Panc1 (cell line): ENCODE data around the gene DYNC1H1.

Experiments used
- CTCF ChIP-seq: fragments of 450-650 bp; IDR thresholded peaks from 2 replicates; pipeline ENCODE4 v1.5.1; 2017; ENCODE audit warnings: mild to moderate bottlenecking
- POLR2AphosphoS5 ChIP-seq: IDR thresholded peaks from 2 replicates; pipeline ENCODE4 v1.6.1; 2012; ENCODE audit warnings: mild to moderate bottlenecking, low read depth, low read length, moderate library complexity
- REST ChIP-seq, 2 experiments: IDR thresholded peaks; 2 replicates each; pipeline ENCODE4 v1.6.1; 2011 to 2012; ENCODE audit warnings: low read depth in 2 of 2, control low read depth in 1 of 2, low read length in 1 of 2, mild to moderate bottlenecking in 1 of 2, moderate library complexity in 1 of 2; ENCODE audit not compliant: insufficient read depth in 1 of 2
- SIN3A ChIP-seq: IDR thresholded peaks from 2 replicates; pipeline ENCODE4 v1.6.1; 2012; ENCODE audit warnings: low read depth, mild to moderate bottlenecking, low read length, moderate library complexity, borderline replicate concordance; ENCODE audit not compliant: insufficient read depth
- TCF7L2 ChIP-seq: IDR thresholded peaks from 2 replicates; pipeline ENCODE4 v1.6.1; 2011; ENCODE audit warnings: mild to moderate bottlenecking, low read depth, low read length, inconsistent platforms

- no peak for TF ChIP-seq POLR2AphosphoS5
- TF ChIP-seq CTCF = no peak
- no peak for TF ChIP-seq SIN3A
- TF ChIP-seq REST (IDR thresholded peaks at IDR 0.05; ENCODE audit: insufficient read depth in 1 of 2, low read depth in 2 of 2, low read length in 1 of 2) = no peak
- no peak for TF ChIP-seq TCF7L2
Observed at GRCh38 chr14:101973356-101973755, 9.0 kb downstream of the DYNC1H1 start.
